ENCODE data around the gene FAM83G.
"Not testable (repeated sequence)": the region's sequence is repeated elsewhere in the genome, so short reads cannot be mapped to it uniquely, and the experiment has no call there.

The FAM83G gene

DNA sequence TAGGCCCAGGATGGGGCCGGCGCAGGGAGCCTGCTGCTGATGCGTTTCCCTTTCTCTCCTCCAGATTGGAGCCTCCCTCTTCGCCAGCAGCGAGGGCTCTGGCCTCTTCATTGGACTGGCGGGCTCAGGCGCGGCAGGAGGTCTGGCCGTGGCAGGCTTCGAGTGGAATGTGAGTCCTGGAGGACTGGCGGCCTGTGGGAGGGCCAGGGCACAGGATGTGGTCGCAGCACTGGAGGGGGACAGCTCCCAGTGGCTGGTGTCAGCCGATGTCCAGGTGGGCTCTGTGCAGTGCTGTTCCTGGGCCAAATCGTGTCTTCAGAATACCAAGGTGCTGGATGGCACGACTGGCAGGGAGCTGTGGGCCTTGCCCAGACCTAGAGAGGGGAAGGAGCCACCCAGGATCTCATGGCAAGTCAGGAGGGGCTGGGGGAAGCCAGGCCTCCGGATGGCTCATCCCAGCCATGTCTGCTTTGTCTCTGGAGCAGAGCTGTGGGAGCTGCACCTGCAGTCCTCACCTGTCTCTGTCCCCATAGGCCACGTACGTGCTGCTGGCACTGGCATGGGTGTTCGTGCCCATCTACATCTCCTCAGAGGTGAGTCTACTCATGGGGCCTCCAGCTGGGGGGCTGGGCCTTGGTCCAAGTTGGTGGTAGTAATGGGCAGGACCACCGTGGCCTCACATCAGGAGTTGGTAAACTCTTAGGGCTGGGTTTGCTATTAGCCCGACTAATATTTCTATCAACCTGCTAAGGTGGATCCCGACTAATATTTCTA is 45.3 kb downstream of the FAM83G start:
- ChIA-PET CTCF (no interaction called here), POLR2A (no interaction called here)
- DNase-seq (ENCODE audit: extremely low spot score) = no peak
- TF ChIP-seq ARNT (IDR thresholded peaks at IDR 0.05) = no peak
- TF ChIP-seq TARDBP (IDR thresholded peaks at IDR 0.05) = no peak
- no peak for TF ChIP-seq ZNF384 (IDR thresholded peaks at IDR 0.05)

DNA sequence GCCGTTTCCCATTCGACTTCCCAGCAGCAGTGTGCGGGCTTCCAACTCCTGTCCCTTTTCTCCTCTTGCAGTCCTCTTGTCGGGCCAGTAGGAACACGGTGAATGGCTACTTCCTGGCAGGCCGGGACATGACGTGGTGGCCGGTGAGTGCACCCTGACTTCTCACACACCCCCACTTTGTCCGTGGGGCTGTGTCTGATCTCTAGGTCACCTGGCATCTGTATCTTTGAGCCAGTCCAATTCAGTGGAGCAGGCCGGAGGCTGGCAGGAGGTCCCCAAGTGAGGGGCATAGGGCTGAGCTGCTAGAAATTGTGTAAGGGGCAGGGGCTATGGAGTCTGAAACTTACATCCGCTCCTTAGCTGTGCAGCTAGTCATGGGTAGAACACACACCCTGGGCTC is 46.0 kb downstream of the FAM83G start:
- TF ChIP-seq HDGF (IDR thresholded peaks at IDR 0.05; ENCODE audit: borderline replicate concordance) (no peak), ELF4 (IDR thresholded peaks at IDR 0.05) (no peak), FOXM1 (IDR thresholded peaks at IDR 0.05; ENCODE audit: borderline replicate concordance) (no peak), NFRKB (IDR thresholded peaks at IDR 0.05) (no peak), LEF1 (IDR thresholded peaks at IDR 0.05; ENCODE audit: borderline replicate concordance) (no peak), PKNOX1 (IDR thresholded peaks at IDR 0.05) (no peak)
- no peak for DNase-seq (ENCODE audit: extremely low spot score)
- ChIA-PET POLR2A (no interaction called here), CTCF (interaction anchor here (0.7 kb wide), 1 partner anchor 9 kb away, joined by 3 read pairs; no protein-coding TSS in a partner anchor)

DNA sequence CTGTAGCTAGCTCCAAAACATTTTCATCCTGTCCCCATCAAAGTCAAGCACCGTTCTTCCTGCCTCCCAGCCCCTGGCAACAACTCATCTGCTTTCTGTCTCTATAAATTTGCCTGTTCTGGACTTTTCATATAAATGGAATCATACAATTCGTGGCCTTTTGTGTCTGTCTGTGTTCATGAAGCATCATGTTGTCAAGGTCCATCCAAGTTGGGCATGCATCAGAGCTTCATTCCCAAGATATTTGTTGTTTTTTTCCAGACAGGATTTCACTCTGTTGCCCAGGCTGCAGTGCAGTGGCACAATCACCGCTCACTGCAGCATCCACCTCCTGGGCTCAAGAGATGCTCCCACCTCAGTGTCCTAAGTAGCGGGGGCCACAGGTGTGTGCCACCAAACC is 46.7 kb downstream of the FAM83G start:
- POLR2A ChIA-PET = interaction anchor here (0.8 to 0.9 kb wide), 2 partner anchors 8 to 17 kb away, joined by 3 to 4 read pairs; no protein-coding TSS in a partner anchor
- CTCF ChIA-PET = interaction anchor here (1.0 kb wide), 1 partner anchor 65 kb away, joined by 3 read pairs; no protein-coding TSS in a partner anchor
- TF ChIP-seq HDGF (IDR thresholded peaks at IDR 0.05; ENCODE audit: borderline replicate concordance) (no peak), ZNF384 (IDR thresholded peaks at IDR 0.05) (no peak), SUZ12 (IDR thresholded peaks at IDR 0.05) (no peak), ARNT (IDR thresholded peaks at IDR 0.05) (no peak), NFRKB (IDR thresholded peaks at IDR 0.05) (no peak), BHLHE40 (IDR thresholded peaks at IDR 0.05; ENCODE audit: borderline replicate concordance) (no peak), LEF1 (IDR thresholded peaks at IDR 0.05; ENCODE audit: borderline replicate concordance) (no peak), PKNOX1 (IDR thresholded peaks at IDR 0.05) (no peak), CTBP1 (IDR thresholded peaks at IDR 0.05; ENCODE audit: borderline replicate concordance) (no peak), ELF4 (IDR thresholded peaks at IDR 0.05) (no peak), FOXK2 (IDR thresholded peaks at IDR 0.05) (no peak), TARDBP (IDR thresholded peaks at IDR 0.05) (no peak), SP1 (IDR thresholded peaks at IDR 0.05) (no peak), FOXA1 (IDR thresholded peaks at IDR 0.05) (no peak), L3MBTL2 (conservative IDR thresholded peaks at IDR 0.05) (no peak), FOXM1 (IDR thresholded peaks at IDR 0.05; ENCODE audit: borderline replicate concordance) (no peak)
- DNase-seq (ENCODE audit: extremely low spot score) = no peak

- no peak for TF ChIP-seq FOXA1 (IDR thresholded peaks at IDR 0.05)
- no peak for TF ChIP-seq ZNF384 (IDR thresholded peaks at IDR 0.05)
- TF ChIP-seq ARNT (IDR thresholded peaks at IDR 0.05) = no peak
- TF ChIP-seq PKNOX1 (IDR thresholded peaks at IDR 0.05) = no peak
- TF ChIP-seq LEF1 (IDR thresholded peaks at IDR 0.05; ENCODE audit: borderline replicate concordance) = no peak
- no peak for TF ChIP-seq BHLHE40 (IDR thresholded peaks at IDR 0.05; ENCODE audit: borderline replicate concordance)
- no peak for TF ChIP-seq ELF4 (IDR thresholded peaks at IDR 0.05)
- TF ChIP-seq SUZ12 (IDR thresholded peaks at IDR 0.05) = no peak
- no peak for TF ChIP-seq CTBP1 (IDR thresholded peaks at IDR 0.05; ENCODE audit: borderline replicate concordance)
- TF ChIP-seq FOXM1 (IDR thresholded peaks at IDR 0.05; ENCODE audit: borderline replicate concordance) = no peak
- TF ChIP-seq TARDBP (IDR thresholded peaks at IDR 0.05) = no peak
- TF ChIP-seq L3MBTL2 (conservative IDR thresholded peaks at IDR 0.05) = no peak
- TF ChIP-seq SP1 (IDR thresholded peaks at IDR 0.05) = no peak
- no peak for DNase-seq (ENCODE audit: extremely low spot score)
- ChIA-PET POLR2A (no interaction called here), CTCF (no interaction called here)
Measured at GRCh38 chr17:18956581-18956980, 48.0 kb downstream of the FAM83G start.

- CTCF ChIA-PET = not testable (repeated sequence)
Measured at GRCh38 chr17:18956021-18956420, 48.5 kb downstream of the FAM83G start.

DNA sequence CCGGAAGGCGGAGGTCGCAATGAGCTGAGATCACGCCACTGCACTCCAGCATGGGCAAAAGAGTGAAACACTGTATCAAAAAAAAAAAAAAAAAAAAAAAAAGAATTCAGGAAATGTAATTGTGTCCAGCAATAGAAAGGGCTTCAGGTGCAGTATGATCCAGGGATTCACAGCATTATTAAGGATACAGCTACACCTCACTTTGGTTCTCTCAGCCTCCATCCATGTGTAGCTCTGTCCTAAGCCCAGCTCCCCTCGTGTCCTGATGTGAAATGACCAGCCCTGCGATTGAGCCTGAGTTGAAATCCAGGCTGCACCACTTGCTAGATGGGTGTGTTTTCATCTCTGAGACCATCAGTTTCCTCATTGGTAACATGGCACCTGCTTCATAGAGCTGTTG is 49.6 kb downstream of the FAM83G start:
- ChIA-PET CTCF (interaction anchor here (0.6 kb wide), 1 partner anchor 1857 kb away, joined by 3 read pairs; no protein-coding TSS in a partner anchor), POLR2A (no interaction called here)
- TF ChIP-seq ARNT (IDR thresholded peaks at IDR 0.05) = no peak
- no peak for TF ChIP-seq SP1 (IDR thresholded peaks at IDR 0.05)
- TF ChIP-seq ELF4 (IDR thresholded peaks at IDR 0.05) = no peak
- TF ChIP-seq PKNOX1 (IDR thresholded peaks at IDR 0.05) = no peak
- TF ChIP-seq L3MBTL2 (conservative IDR thresholded peaks at IDR 0.05) = no peak
- no peak for TF ChIP-seq ZNF384 (IDR thresholded peaks at IDR 0.05)
- TF ChIP-seq TARDBP (IDR thresholded peaks at IDR 0.05) = no peak
- no peak for TF ChIP-seq NFRKB (IDR thresholded peaks at IDR 0.05)
- no peak for TF ChIP-seq SUZ12 (IDR thresholded peaks at IDR 0.05)
- TF ChIP-seq CTBP1 (IDR thresholded peaks at IDR 0.05; ENCODE audit: borderline replicate concordance) = no peak
- TF ChIP-seq LEF1 (IDR thresholded peaks at IDR 0.05; ENCODE audit: borderline replicate concordance) = no peak
- TF ChIP-seq FOXM1 (IDR thresholded peaks at IDR 0.05; ENCODE audit: borderline replicate concordance) = no peak
- TF ChIP-seq HDGF (IDR thresholded peaks at IDR 0.05; ENCODE audit: borderline replicate concordance) = no peak
- no peak for TF ChIP-seq FOXA1 (IDR thresholded peaks at IDR 0.05)
- no peak for TF ChIP-seq FOXK2 (IDR thresholded peaks at IDR 0.05)
- TF ChIP-seq BHLHE40 (IDR thresholded peaks at IDR 0.05; ENCODE audit: borderline replicate concordance) = no peak
- no peak for DNase-seq (ENCODE audit: extremely low spot score)

More at GRCh38 chr17:18956021-18956420, 48.5 kb downstream of the FAM83G start:
- DNase-seq (ENCODE audit: extremely low spot score); POLR2A ChIA-PET: not testable (repeated sequence)

Data from HEK293T (cell line).